NB4 (cell line): ENCODE data around the gene RNF145.

Experiments
- CTCF ChIP-seq: IDR thresholded peaks from one replicate; pipeline ENCODE4 v1.5.1; 2012; ENCODE audit warnings: low read depth, low read length
- MAX ChIP-seq: IDR thresholded peaks from 2 replicates; pipeline ENCODE4 v1.6.1; 2011; ENCODE audit warnings: low read depth, low read length
- MYC ChIP-seq: IDR thresholded peaks from 2 replicates; pipeline ENCODE4 v1.6.1; 2011; ENCODE audit warnings: low read depth, low read length
- POLR2A ChIP-seq: IDR thresholded peaks from 2 replicates; pipeline ENCODE4 v1.6.1; 2011; ENCODE audit warnings: mild to moderate bottlenecking; ENCODE audit not compliant: insufficient read length; ENCODE audit errors: extremely low read depth

GRCh38 chr5:159156426-159157238, 52.7 kb downstream of the RNF145 start:
- peak; percentile 74 for TF ChIP-seq CTCF
- no peak for TF ChIP-seq POLR2A
- no peak for TF ChIP-seq MYC
- no peak for TF ChIP-seq MAX
